Measurements from ENCODE around the gene AURKAIP1. TPM values are rescaled to one million over a fixed set of nuclear protein-coding genes. Genes with fewer than 3 reads are reported as not detected.
A peak's percentile ranks its signal among the peaks of the same experiment; 100 is the strongest.

Gene AURKAIP1
- total and polyA plus RNA-seq, 9 of the 15 experiments (the other 6 are each of a cell fraction or from before 2014, with no cell fraction given), result 7.8 to 478 (median 92.0) TPM

- TF ChIP-seq ARID3B (CRISPR knock-in tag; IDR thresholded peaks at IDR 0.05; ENCODE audit: borderline replicate concordance) (no peak), KAT7 (CRISPR knock-in tag; IDR thresholded peaks at IDR 0.05; ENCODE audit: borderline replicate concordance) (peak; percentile 58; the same call in 1 of the 2 replicates), E2F6 (IDR thresholded peaks at IDR 0.05; ENCODE audit: borderline replicate concordance in 1 of 2, extremely low read depth in 1 of 2, insufficient read depth in 1 of 2, insufficient read length in 1 of 2, low read depth in 1 of 2, low read length in 1 of 2, poor library complexity in 1 of 2, severe bottlenecking in 1 of 2) (peak; percentile 47 to 70), POLR2G (IDR thresholded peaks at IDR 0.05; ENCODE audit: low read depth, low read length) (peak; percentile 89), EGR1 (conservative IDR thresholded peaks at IDR 0.05) (peak; percentile 39; the same call in 1 of the 2 replicates), VEZF1 (CRISPR knock-in tag; IDR thresholded peaks at IDR 0.05) (peak; percentile 91), GABPB1 (CRISPR knock-in tag; IDR thresholded peaks at IDR 0.05) (peak; percentile 93), KDM1A (IDR thresholded peaks at IDR 0.05) (no peak), IRF2 (CRISPR knock-in tag; IDR thresholded peaks at IDR 0.05) (no peak), ZNF324 (CRISPR knock-in tag; IDR thresholded peaks at IDR 0.05) (no peak), SAP30 (IDR thresholded peaks at IDR 0.05; ENCODE audit: borderline replicate concordance, insufficient read depth, low read depth, low read length, poor library complexity, severe bottlenecking) (peak; percentile 77), HINFP (tag; conservative IDR thresholded peaks at IDR 0.05; ENCODE audit: low read depth) (no peak), MBD2 (IDR thresholded peaks at IDR 0.05; ENCODE audit: borderline replicate concordance, low read depth) (peak; percentile 71; the same call in 1 of the 2 replicates), TRIM28 (IDR thresholded peaks at IDR 0.05) (no peak), STAG1 (CRISPR knock-in tag; IDR thresholded peaks at IDR 0.05; ENCODE audit: borderline replicate concordance) (no peak), FOS (IDR thresholded peaks at IDR 0.05; ENCODE audit: extremely low read depth, insufficient read length) (peak; percentile 62), POLR2AphosphoS5 (IDR thresholded peaks at IDR 0.05; ENCODE audit: control insufficient read depth, insufficient read depth, low read depth, low read length) (peak; percentile 67), PCBP1 (IDR thresholded peaks at IDR 0.05; ENCODE audit: low read depth, low read length, poor library complexity, severe bottlenecking) (peak; percentile 62), PTTG1 (tag; IDR thresholded peaks at IDR 0.05; ENCODE audit: low read depth) (no peak), SMAD4 (CRISPR knock-in tag; conservative IDR thresholded peaks at IDR 0.05) (0 out of 2 replicates have a peak, but pooled peaks have one; percentile 15), TAF1 (IDR thresholded peaks at IDR 0.05; ENCODE audit: control insufficient read depth, extremely low read depth, insufficient read depth, low read length, severe bottlenecking) (peak; percentile 71)
These were observed 50.3 kb downstream of the AURKAIP1 start, which contains the start of the genes CPTP and INTS11 (continued) for GRCh38 chr1:1324524-1325287.

Measured in K562 (cell line).